Prostate gland (tissue), 2 donors: ENCODE measurements around the gene NUBPL.

Source experiments
- CTCF ChIP-seq, 4 experiments: fragments of 200-600 bp in 2 of 4; fragments of 450-650 bp in 2 of 4; sonication (generic) in 2 of 4; IDR thresholded peaks; 1 replicate in 3 of 4; 2 replicates in 1 of 4; pipeline ENCODE4 v1.5.1; 2016 to 2019; ENCODE audit warnings: antibody characterized with exemption in 4 of 4, mild to moderate bottlenecking in 2 of 4, moderate library complexity in 2 of 4
- POLR2A ChIP-seq: fragments of 450-650 bp; IDR thresholded peaks from one replicate; pipeline ENCODE4 v1.6.1; 2016; ENCODE audit warnings: antibody characterized with exemption, mild to moderate bottlenecking

GRCh38 chr14:31855262-31855661, 294.1 kb downstream of the NUBPL start:
- TF ChIP-seq CTCF (IDR thresholded peaks at IDR 0.05) (no peak), POLR2A (no peak)
